ENCODE measurements around the gene XRCC4. TPM values are rescaled to one million over a fixed set of nuclear protein-coding genes. Genes with fewer than 3 reads are reported as not detected.

Gene XRCC4
- total RNA-seq, 1 experiment from 2014 or later = 13.8 TPM

GRCh38 chr5:83265318-83265717, 188.0 kb downstream of the XRCC4 start:
- Histone ChIP-seq H3K4me2 (ENCODE audit: low read length) (no peak overlapping the region), H3F3A (ENCODE audit: low read length, unreplicated experiment) (no peaks in the 10 kb centered on the region), H2AFZ (ENCODE audit: low read length) (no peak overlapping the region), H3K4me3 (ENCODE audit: low read length) (no peak overlapping the region), H3K9me2 (replicated peaks; ENCODE audit: low read length) (no peaks in the 10 kb centered on the region), H4K20me1 (ENCODE audit: low read length) (no peaks in the 10 kb centered on the region), H3K27me3 (ENCODE audit: low read length) (peaks cover 13% of the 10 kb centered on the region), H3K27ac (ENCODE audit: low read length) (no peak overlapping the region), H3K4me1 (ENCODE audit: insufficient read depth, low read length) (peaks cover 11% of the 10 kb centered on the region; the same call in 1 of the 2 replicates), H3K79me2 (ENCODE audit: low read length) (no peaks in the 10 kb centered on the region), H3K9ac (ENCODE audit: low read length) (no peak overlapping the region), H3K9me3 (ENCODE audit: low read length) (no peaks in the 10 kb centered on the region), H3K36me3 (ENCODE audit: low read depth, low read length) (no peaks in the 10 kb centered on the region)
- TF ChIP-seq CTCF (conservative IDR thresholded peaks at IDR 0.05; ENCODE audit: low read depth, low read length) (no peak), EZH2phosphoT487 (IDR thresholded peaks at IDR 0.05; ENCODE audit: borderline replicate concordance, low read length) (peak; percentile 73), EZH2 (IDR thresholded peaks at IDR 0.05; ENCODE audit: low read length, unreplicated experiment) (no peak)
- DNase-seq (peak; percentile 88), ATAC-seq (peak; percentile 99)
- ChIA-PET POLR2A (ENCODE audit: unreplicated experiment) (interaction anchor here (0.6 kb wide), 1 partner anchor 188 kb away, joined by 3 read pairs; the partner anchor contains the start of genes TMEM167A and XRCC4), CTCF (interaction anchor here (0.7 kb wide), 1 partner anchor 208 kb away, joined by 3 read pairs; no protein-coding TSS in a partner anchor)
- no TSS peak for BruUV-seq (replicated peaks)
- intact Hi-C loops (cut with micrococcal nuclease) = loop anchor here (1.0 to 10.0 kb wide), 7 partner anchors 16 to 911 kb away; partner anchors contain the start of gene VCAN

DNA sequence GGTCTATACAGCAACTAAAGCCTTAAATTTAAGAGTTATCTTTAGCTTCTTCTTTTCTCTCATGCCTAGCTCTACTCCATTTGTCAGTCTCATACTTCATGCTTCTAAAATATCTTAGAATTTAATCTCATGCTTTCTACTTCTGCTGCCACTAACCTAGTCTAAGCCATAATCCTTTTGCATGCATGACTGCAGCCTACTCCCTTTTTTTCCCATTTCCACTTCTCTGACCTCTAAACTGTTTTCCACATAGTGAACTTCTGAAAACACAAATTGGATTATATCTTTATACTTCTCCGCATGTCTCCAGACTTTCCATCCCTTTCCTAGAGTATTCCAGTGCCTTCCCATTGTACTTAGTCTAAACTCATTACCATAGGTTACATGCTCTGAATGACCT, 193.0 kb downstream of the XRCC4 start:
- H3K27ac ChIP-seq (ENCODE audit: low read length) = no peak overlapping the region
- no peaks in the 10 kb centered on the region for H4K20me1 ChIP-seq (ENCODE audit: low read length)
- H3K4me3 ChIP-seq (ENCODE audit: low read length) = no peak overlapping the region
- ChIA-PET POLR2A (ENCODE audit: unreplicated experiment) (no interaction called here), CTCF (no interaction called here)
- H3K9ac ChIP-seq (ENCODE audit: low read length) = no peak overlapping the region
- no peaks in the 10 kb centered on the region for H3K36me3 ChIP-seq (ENCODE audit: low read depth, low read length)
- DNase-seq (no peak), ATAC-seq (no peak)
- peaks cover 13% of the 10 kb centered on the region for H3K27me3 ChIP-seq (ENCODE audit: low read length)
- H3K4me1 ChIP-seq (ENCODE audit: insufficient read depth, low read length) = peaks cover 7% of the 10 kb centered on the region; the same call in 1 of the 2 replicates
- TF ChIP-seq CTCF (conservative IDR thresholded peaks at IDR 0.05; ENCODE audit: low read depth, low read length) (no peak), EZH2phosphoT487 (IDR thresholded peaks at IDR 0.05; ENCODE audit: borderline replicate concordance, low read length) (no peak), EZH2 (IDR thresholded peaks at IDR 0.05; ENCODE audit: low read length, unreplicated experiment) (no peak)
- no peak overlapping the region for H3K4me2 ChIP-seq (ENCODE audit: low read length)
- H3K79me2 ChIP-seq (ENCODE audit: low read length) = no peaks in the 10 kb centered on the region
- no TSS peak for BruUV-seq (replicated peaks)
- H3K9me3 ChIP-seq (ENCODE audit: low read length) = no peaks in the 10 kb centered on the region
- H2AFZ ChIP-seq (ENCODE audit: low read length) = no peak overlapping the region
- intact Hi-C loops (cut with micrococcal nuclease) = no loop called here
- no peaks in the 10 kb centered on the region for H3K9me2 ChIP-seq (replicated peaks; ENCODE audit: low read length)
- no peaks in the 10 kb centered on the region for H3F3A ChIP-seq (ENCODE audit: low read length, unreplicated experiment)

DNA sequence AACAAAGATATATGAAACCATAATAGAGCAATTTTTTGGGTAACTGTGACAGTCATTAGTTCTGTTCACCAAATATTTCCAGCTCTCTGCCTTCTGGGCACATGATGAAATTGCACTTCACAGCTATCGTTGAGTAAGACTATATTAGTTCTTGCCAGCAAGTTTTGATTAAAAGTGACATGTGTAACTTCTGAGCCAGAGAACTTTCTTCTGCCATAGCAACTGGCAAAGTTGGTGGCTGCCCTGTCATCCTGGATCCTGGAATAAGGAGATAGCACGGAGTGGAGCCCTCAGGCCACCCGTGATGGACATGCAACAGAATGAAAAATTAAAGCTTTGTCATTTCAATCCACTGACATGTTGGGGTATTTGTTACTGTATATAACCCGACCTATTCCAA, 199.8 kb downstream of the XRCC4 start:
- H3K27ac ChIP-seq (ENCODE audit: low read length) = no peak overlapping the region
- intact Hi-C loops (cut with micrococcal nuclease) = no loop called here
- 0 out of 2 replicates have a peak, but pooled peaks cover 4% of the 10 kb centered on the region for H4K20me1 ChIP-seq (ENCODE audit: low read length)
- no peaks in the 10 kb centered on the region for H3F3A ChIP-seq (ENCODE audit: low read length, unreplicated experiment)
- ChIA-PET POLR2A (ENCODE audit: unreplicated experiment) (no interaction called here), CTCF (no interaction called here)
- no peaks in the 10 kb centered on the region for H3K27me3 ChIP-seq (ENCODE audit: low read length)
- no peak overlapping the region for H3K4me2 ChIP-seq (ENCODE audit: low read length)
- H3K4me1 ChIP-seq (ENCODE audit: insufficient read depth, low read length) = peaks cover 18% of the 10 kb centered on the region
- H3K79me2 ChIP-seq (ENCODE audit: low read length) = no peaks in the 10 kb centered on the region
- BruUV-seq (replicated peaks) = no TSS peak
- DNase-seq (no peak), ATAC-seq (no peak)
- TF ChIP-seq CTCF (conservative IDR thresholded peaks at IDR 0.05; ENCODE audit: low read depth, low read length) (no peak), EZH2phosphoT487 (IDR thresholded peaks at IDR 0.05; ENCODE audit: borderline replicate concordance, low read length) (no peak), EZH2 (IDR thresholded peaks at IDR 0.05; ENCODE audit: low read length, unreplicated experiment) (no peak)
- no peak overlapping the region for H3K9ac ChIP-seq (ENCODE audit: low read length)
- no peaks in the 10 kb centered on the region for H3K36me3 ChIP-seq (ENCODE audit: low read depth, low read length)
- H3K4me3 ChIP-seq (ENCODE audit: low read length) = no peak overlapping the region
- H2AFZ ChIP-seq (ENCODE audit: low read length) = no peak overlapping the region
- no peaks in the 10 kb centered on the region for H3K9me3 ChIP-seq (ENCODE audit: low read length)
- no peaks in the 10 kb centered on the region for H3K9me2 ChIP-seq (replicated peaks; ENCODE audit: low read length)
